PFSK-1 (cell line): ENCODE results near the gene HOXA13.

Experiments
- POLR2AphosphoS5 ChIP-seq: IDR thresholded peaks from 2 replicates; pipeline ENCODE4 v1.6.1; 2012; ENCODE audit warnings: low read depth, mild to moderate bottlenecking, control low read depth, low read length, moderate library complexity
- TAF1 ChIP-seq: IDR thresholded peaks from 2 replicates; pipeline ENCODE4 v1.6.1; 2012; ENCODE audit warnings: low read length, control low read depth, borderline replicate concordance; ENCODE audit not compliant: insufficient read depth

- TF ChIP-seq POLR2AphosphoS5 (no peak), TAF1 (no peak)
These were observed 13.0 kb downstream of the HOXA13 start for GRCh38 chr7:27186668-27187474.
